ENCODE results near the gene YPEL3.

DNA sequence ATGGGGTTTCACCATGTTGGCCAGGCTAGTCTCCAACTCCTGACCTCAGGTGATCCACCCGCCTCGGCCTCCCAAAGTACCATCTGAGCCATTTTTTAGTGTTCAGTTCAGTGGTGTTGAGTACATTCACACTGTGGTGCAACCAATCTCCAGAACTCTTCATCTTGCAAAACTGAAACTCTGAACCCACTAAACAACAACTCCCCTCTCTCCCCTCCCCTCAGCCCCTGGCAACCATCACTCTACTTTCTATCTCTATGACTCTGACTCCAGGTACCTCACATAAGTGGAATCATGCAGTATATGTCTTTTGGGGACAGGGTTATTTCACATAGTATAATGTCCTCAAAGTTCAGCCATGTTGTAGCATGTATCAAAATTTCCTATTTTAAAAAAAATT lies 45.7 kb upstream of the YPEL3 start:
- TF ChIP-seq, protein P1, sequence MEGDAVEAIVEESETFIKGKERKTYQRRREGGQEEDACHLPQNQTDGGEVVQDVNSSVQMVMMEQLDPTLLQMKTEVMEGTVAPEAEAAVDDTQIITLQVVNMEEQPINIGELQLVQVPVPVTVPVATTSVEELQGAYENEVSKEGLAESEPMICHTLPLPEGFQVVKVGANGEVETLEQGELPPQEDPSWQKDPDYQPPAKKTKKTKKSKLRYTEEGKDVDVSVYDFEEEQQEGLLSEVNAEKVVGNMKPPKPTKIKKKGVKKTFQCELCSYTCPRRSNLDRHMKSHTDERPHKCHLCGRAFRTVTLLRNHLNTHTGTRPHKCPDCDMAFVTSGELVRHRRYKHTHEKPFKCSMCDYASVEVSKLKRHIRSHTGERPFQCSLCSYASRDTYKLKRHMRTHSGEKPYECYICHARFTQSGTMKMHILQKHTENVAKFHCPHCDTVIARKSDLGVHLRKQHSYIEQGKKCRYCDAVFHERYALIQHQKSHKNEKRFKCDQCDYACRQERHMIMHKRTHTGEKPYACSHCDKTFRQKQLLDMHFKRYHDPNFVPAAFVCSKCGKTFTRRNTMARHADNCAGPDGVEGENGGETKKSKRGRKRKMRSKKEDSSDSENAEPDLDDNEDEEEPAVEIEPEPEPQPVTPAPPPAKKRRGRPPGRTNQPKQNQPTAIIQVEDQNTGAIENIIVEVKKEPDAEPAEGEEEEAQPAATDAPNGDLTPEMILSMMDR (IDR thresholded peaks at IDR 0.05), result no peak
- no peak for TF ChIP-seq POLR2A (IDR thresholded peaks at IDR 0.05)

Measured in suprapubic skin (tissue), 3 donors.